GM23338 (cell line): Measurements from ENCODE around the gene PTTG1IP. TPM values are rescaled to one million over a fixed set of nuclear protein-coding genes. Genes with fewer than 3 reads are reported as not detected.

Experiments
- ATAC-seq: fragments of 200-7000 bp; cut with Tn5 transposase; 3 replicates; pipeline ENCODE4 v1.9.1; 2020
- DNase-seq: peaks from one replicate; pipeline ENCODE4 v3.0.0-alpha.2; 2015; ENCODE audit warnings: low spot score
- H2AFZ ChIP-seq: fragments of 200-600 bp; sonication (generic); 2 replicates; pipeline ENCODE4 v1.8.0; 2016; ENCODE audit warnings: antibody characterized with exemption, mild to moderate bottlenecking, moderate library complexity
- H3F3A ChIP-seq: fragments of 200-600 bp; sonication (generic); replicated peaks from 2 replicates; pipeline ENCODE4 v1.8.0; 2017; ENCODE audit warnings: antibody characterized with exemption, mixed run types, low read depth
- H3K27ac ChIP-seq: fragments of 200-600 bp; sonication (generic); 2 replicates; pipeline ENCODE4 v1.6.1; 2016; ENCODE audit warnings: low read depth
- H3K27me3 ChIP-seq: fragments of 200-600 bp; sonication (generic); 2 replicates; pipeline ENCODE4 v1.8.0; 2016; ENCODE audit warnings: mild to moderate bottlenecking, mixed run types, moderate library complexity; ENCODE audit not compliant: insufficient read depth
- H3K36me3 ChIP-seq: fragments of 200-600 bp; sonication (generic); 2 replicates; pipeline ENCODE4 v1.8.0; 2016; ENCODE audit warnings: mild to moderate bottlenecking; ENCODE audit not compliant: insufficient read depth
- H3K4me1 ChIP-seq: fragments of 200-600 bp; sonication (generic); 2 replicates; pipeline ENCODE4 v1.8.0; 2016; ENCODE audit warnings: mild to moderate bottlenecking, moderate library complexity; ENCODE audit not compliant: insufficient read depth
- H3K4me2 ChIP-seq: fragments of 200-600 bp; sonication (generic); 2 replicates; pipeline ENCODE4 v1.7.1; 2017; ENCODE audit warnings: mixed run types
- H3K4me3 ChIP-seq: fragments of 200-600 bp; sonication (generic); 2 replicates; pipeline ENCODE4 v1.6.1; 2016; ENCODE audit warnings: mixed run types
- H3K79me2 ChIP-seq: fragments of 200-600 bp; sonication (generic); replicated peaks from 2 replicates; pipeline ENCODE4 v1.8.0; 2017; ENCODE audit warnings: mild to moderate bottlenecking; ENCODE audit not compliant: insufficient read depth
- H3K9me2 ChIP-seq: fragments of 200-600 bp; sonication (generic); 2 replicates; pipeline ENCODE4 v1.8.0; 2017; ENCODE audit not compliant: insufficient read depth
- H4K20me1 ChIP-seq: fragments of 200-600 bp; sonication (generic); replicated peaks from 2 replicates; pipeline ENCODE4 v1.8.0; 2017; ENCODE audit warnings: mild to moderate bottlenecking; ENCODE audit not compliant: insufficient read depth
- H3K27ac Mint-ChIP-seq: 2 replicates; pipeline ENCODE4 v1.8.0; 2020; ENCODE audit warnings: inconsistent platforms, mild to moderate bottlenecking, moderate library complexity, mixed read lengths
- H3K27me3 Mint-ChIP-seq: 3 replicates; pipeline ENCODE4 v1.8.0; 2022; ENCODE audit warnings: low read depth, mild to moderate bottlenecking, moderate library complexity, mixed read lengths, inconsistent platforms; ENCODE audit not compliant: insufficient read depth, poor library complexity
- H3K36me3 Mint-ChIP-seq: 3 replicates; pipeline ENCODE4 v1.8.0; 2021; ENCODE audit warnings: low read depth, mild to moderate bottlenecking, inconsistent platforms, moderate library complexity, mixed read lengths
- H3K4me1 Mint-ChIP-seq: 3 replicates; pipeline ENCODE4 v1.8.0; 2020; ENCODE audit warnings: mild to moderate bottlenecking, inconsistent platforms, mixed read lengths
- H3K4me3 Mint-ChIP-seq: 3 replicates; pipeline ENCODE4 v1.8.0; 2021; ENCODE audit warnings: moderate library complexity, mild to moderate bottlenecking, inconsistent platforms, mixed read lengths
- H3K9me3 Mint-ChIP-seq: 3 replicates; pipeline ENCODE4 v1.8.0; 2020; ENCODE audit warnings: moderate library complexity, mild to moderate bottlenecking, inconsistent platforms, mixed read lengths
- CREB1 ChIP-seq: fragments of 250-450 bp; sonication (Bioruptor Pico); IDR thresholded peaks from 2 replicates; pipeline ENCODE4 v1.5.0; 2020; ENCODE audit warnings: low read depth, mild to moderate bottlenecking, moderate library complexity
- EZH2 ChIP-seq: fragments of 200-600 bp; sonication (generic); IDR thresholded peaks from one replicate; pipeline ENCODE4 v1.8.0; 2017; ENCODE audit warnings: antibody characterized with exemption, mild to moderate bottlenecking, low read depth; ENCODE audit not compliant: unreplicated experiment
- STAT1 ChIP-seq: IDR thresholded peaks from one replicate; pipeline ENCODE4 v1.6.1; 2016; ENCODE audit warnings: antibody characterized with exemption; ENCODE audit not compliant: unreplicated experiment
- ZNF462 ChIP-seq: fragments of 250-450 bp; sonication (Bioruptor Pico); IDR thresholded peaks from 2 replicates; pipeline ENCODE4 v1.5.0; 2020; ENCODE audit warnings: mild to moderate bottlenecking, moderate library complexity
- polyA plus RNA-seq: library from polyadenylated mRNA; unstranded; fragments of >200 nt; fragmentation: Nextera tagmentation; extraction: Ambion mirVana; gene quantifications from 2 replicates; pipeline ENCODE4 v1.2.1, GENCODE V29; 2016
- total RNA-seq: library from RNA; depleted of rRNA; stranded (reverse); fragments of >200 nt; shearing (Covaris generic); gene quantifications from 2 replicates; pipeline ENCODE4 v1.2.3, GENCODE V29; 2014

PTTG1IP gene
- total and polyA plus RNA-seq, 2 experiments from 2014 or later, result 99.9 to 172 TPM

- ATAC-seq (peak; percentile 4; the same call in 2 of the 3 replicates), DNase-seq (no peak)
- peaks cover 24% of the 10 kb centered on the region for H3K4me1 ChIP-seq
- H2AFZ ChIP-seq, result peak overlapping the region; percentile 96
- Mint-ChIP-seq H3K9me3 (no peaks in the 10 kb centered on the region), H3K36me3 (peaks cover 4% of the 10 kb centered on the region; the same call in 1 of the 3 replicates), H3K4me3 (peak overlapping the region; percentile 82), H3K27me3 (peaks cover 28% of the 10 kb centered on the region), H3K27ac (no peak overlapping the region), H3K4me1 (peaks cover 27% of the 10 kb centered on the region)
- H3K4me2 ChIP-seq, result peak overlapping the region; percentile 96
- peaks cover 38% of the 10 kb centered on the region for H3K79me2 ChIP-seq
- H3K4me3 ChIP-seq, result peak overlapping the region; percentile 92
- H3K36me3 ChIP-seq, result no peaks in the 10 kb centered on the region
- TF ChIP-seq EZH2, result peak; percentile 33
- no peak for TF ChIP-seq STAT1
- no peak overlapping the region for H3K27ac ChIP-seq
- H3K27me3 ChIP-seq, result peaks cover 27% of the 10 kb centered on the region
- no peaks in the 10 kb centered on the region for H3K9me2 ChIP-seq
- H4K20me1 ChIP-seq, result peaks cover 38% of the 10 kb centered on the region
- H3F3A ChIP-seq, result peaks cover 4% of the 10 kb centered on the region; the same call in 1 of the 2 replicates
Measured at GRCh38 chr21:44874240-44874496, 678 bp upstream of the PTTG1IP start.

GRCh38 chr21:44872649-44873355 is 688 bp downstream of the PTTG1IP start:
- Mint-ChIP-seq H3K36me3 (peaks cover 4% of the 10 kb centered on the region; the same call in 1 of the 3 replicates), H3K9me3 (no peaks in the 10 kb centered on the region), H3K27ac (peak overlapping the region; percentile 36; the same call in 1 of the 2 replicates), H3K27me3 (peaks cover 28% of the 10 kb centered on the region), H3K4me3 (peak overlapping the region; percentile 94), H3K4me1 (peaks cover 36% of the 10 kb centered on the region)
- H3K4me3 ChIP-seq, result peak overlapping the region; percentile 92
- no peaks in the 10 kb centered on the region for H3K36me3 ChIP-seq
- peaks cover 44% of the 10 kb centered on the region for H4K20me1 ChIP-seq
- H3K4me2 ChIP-seq, result peak overlapping the region; percentile 99
- peaks cover 52% of the 10 kb centered on the region for H3K79me2 ChIP-seq
- peaks cover 27% of the 10 kb centered on the region for H3K27me3 ChIP-seq
- H2AFZ ChIP-seq, result no peak overlapping the region
- peaks cover 31% of the 10 kb centered on the region for H3K4me1 ChIP-seq
- peaks cover 4% of the 10 kb centered on the region; the same call in 1 of the 2 replicates for H3F3A ChIP-seq
- TF ChIP-seq CREB1 (CRISPR knock-in tag) (no peak), ZNF462 (CRISPR knock-in tag) (no peak)
- peak; percentile 38 for DNase-seq
- peak; percentile 2; the same call in 2 of the 3 replicates for ATAC-seq
- no peak overlapping the region for H3K27ac ChIP-seq
- no peaks in the 10 kb centered on the region for H3K9me2 ChIP-seq
